H9 (cell line): Measurements from ENCODE around the gene CADM3. TPM values are rescaled to one million over a fixed set of nuclear protein-coding genes. Genes with fewer than 3 reads are reported as not detected.

Source experiments
- DNase-seq: peaks from one replicate; pipeline ENCODE4 v3.0.0-alpha.2; 2017
- H2AFZ ChIP-seq: one replicate; pipeline ENCODE4 v1.6.1; 2013; ENCODE audit warnings: mild to moderate bottlenecking, low read length, control low read depth, moderate library complexity
- H2AK5ac ChIP-seq: 2 replicates; pipeline ENCODE4 v1.6.1; 2013; ENCODE audit warnings: low read length, control low read depth, mixed read lengths; ENCODE audit not compliant: insufficient read length
- H2BK120ac ChIP-seq: one replicate; pipeline ENCODE4 v1.6.1; 2013; ENCODE audit warnings: low read depth, mild to moderate bottlenecking, low read length, control low read depth, inconsistent platforms; ENCODE audit not compliant: poor library complexity, severe bottlenecking
- H2BK12ac ChIP-seq: 2 replicates; pipeline ENCODE4 v1.6.1; 2013; ENCODE audit warnings: low read length, control low read depth, mixed read lengths, low read depth; ENCODE audit not compliant: insufficient read length
- H2BK15ac ChIP-seq: 2 replicates; pipeline ENCODE4 v1.6.1; 2013; ENCODE audit warnings: low read depth, low read length, control low read depth
- H2BK20ac ChIP-seq: one replicate; pipeline ENCODE4 v1.6.1; 2013; ENCODE audit warnings: low read depth, mild to moderate bottlenecking, low read length, control low read depth, inconsistent platforms; ENCODE audit not compliant: poor library complexity, severe bottlenecking
- H2BK5ac ChIP-seq: 2 replicates; pipeline ENCODE4 v1.6.1; 2013; ENCODE audit warnings: low read length, control low read depth, mixed read lengths; ENCODE audit not compliant: insufficient read length
- H3K14ac ChIP-seq: 2 replicates; pipeline ENCODE4 v1.6.1; 2013; ENCODE audit warnings: low read length, control low read depth; ENCODE audit not compliant: insufficient read depth
- H3K18ac ChIP-seq: 2 replicates; pipeline ENCODE4 v1.6.1; 2013; ENCODE audit warnings: low read depth, mild to moderate bottlenecking, mixed read lengths, low read length, control low read depth; ENCODE audit not compliant: insufficient read length
- H3K23ac ChIP-seq: 2 replicates; pipeline ENCODE4 v1.6.1; 2013; ENCODE audit warnings: low read length, control low read depth, mixed read lengths, low read depth; ENCODE audit not compliant: insufficient read length
- H3K23me2 ChIP-seq: 2 replicates; pipeline ENCODE4 v1.6.1; 2013; ENCODE audit warnings: low read depth, mild to moderate bottlenecking, mixed read lengths, low read length, control low read depth; ENCODE audit not compliant: insufficient read length, poor library complexity, severe bottlenecking
- H3K27ac ChIP-seq: 2 replicates; pipeline ENCODE4 v1.5.1; 2013; ENCODE audit warnings: low read length, control low read depth, mixed read lengths, low read depth; ENCODE audit not compliant: insufficient read length
- H3K27me3 ChIP-seq: 2 replicates; pipeline ENCODE4 v1.6.1; 2013; ENCODE audit warnings: low read length, control low read depth, inconsistent platforms; ENCODE audit not compliant: insufficient read depth
- H3K4ac ChIP-seq: 2 replicates; pipeline ENCODE4 v1.6.1; 2013; ENCODE audit warnings: low read depth, mild to moderate bottlenecking, control low read depth, inconsistent platforms, low read length, moderate library complexity
- H3K4me1 ChIP-seq: 2 replicates; pipeline ENCODE4 v1.6.1; 2013; ENCODE audit warnings: low read length, control low read depth, inconsistent platforms; ENCODE audit not compliant: insufficient read depth
- H3K4me2 ChIP-seq: 2 replicates; pipeline ENCODE4 v1.6.1; 2013; ENCODE audit warnings: low read length, control low read depth, mixed read lengths; ENCODE audit not compliant: insufficient read length, insufficient read depth
- H3K56ac ChIP-seq: 2 replicates; pipeline ENCODE4 v1.6.1; 2013; ENCODE audit warnings: low read depth, mild to moderate bottlenecking, mixed read lengths, low read length, control low read depth; ENCODE audit not compliant: insufficient read length
- H3K79me1 ChIP-seq: 2 replicates; pipeline ENCODE4 v1.6.1; 2013; ENCODE audit warnings: low read depth, mild to moderate bottlenecking, moderate library complexity, low read length, control low read depth, inconsistent platforms; ENCODE audit not compliant: insufficient read depth, poor library complexity, severe bottlenecking
- H3K79me2 ChIP-seq: 2 replicates; pipeline ENCODE4 v1.6.1; 2013; ENCODE audit warnings: low read length, control low read depth, inconsistent platforms; ENCODE audit not compliant: insufficient read depth
- H3K9ac ChIP-seq: 2 replicates; pipeline ENCODE4 v1.6.1; 2013; ENCODE audit warnings: low read length, control low read depth, mixed read lengths; ENCODE audit not compliant: insufficient read length; ENCODE audit errors: extremely low read depth
- H3K9me3 ChIP-seq: one replicate; pipeline ENCODE4 v1.6.1; 2013; ENCODE audit warnings: low read depth, low read length, inconsistent platforms; ENCODE audit not compliant: control insufficient read depth
- H3T11ph ChIP-seq: one replicate; pipeline ENCODE4 v1.6.1; 2013; ENCODE audit warnings: mild to moderate bottlenecking, low read length, control low read depth, inconsistent platforms
- H4K20me1 ChIP-seq: one replicate; pipeline ENCODE4 v1.6.1; 2013; ENCODE audit not compliant: control insufficient read depth, insufficient read length, insufficient read depth
- H4K5ac ChIP-seq: 2 replicates; pipeline ENCODE4 v1.6.1; 2013; ENCODE audit warnings: low read depth, mild to moderate bottlenecking, mixed read lengths, low read length, control low read depth; ENCODE audit not compliant: insufficient read length
- H4K8ac ChIP-seq: replicated peaks from 2 replicates; pipeline ENCODE4 v1.6.1; 2013; ENCODE audit warnings: low read length, control low read depth, mixed read lengths, low read depth; ENCODE audit not compliant: insufficient read length
- H4K91ac ChIP-seq: 2 replicates; pipeline ENCODE4 v1.6.1; 2013; ENCODE audit warnings: low read depth, mild to moderate bottlenecking, moderate library complexity, mixed read lengths, low read length, control low read depth; ENCODE audit not compliant: insufficient read length
- H3K27ac Mint-ChIP-seq, 3 experiments: 2 replicates in 2 of 3; 3 replicates in 1 of 3; pipeline ENCODE4 v1.8.0; 2020 to 2021; ENCODE audit warnings: mixed read lengths in 3 of 3, mild to moderate bottlenecking in 1 of 3, moderate library complexity in 1 of 3
- H3K27me3 Mint-ChIP-seq: 2 replicates; pipeline ENCODE4 v1.8.0; 2021; ENCODE audit warnings: low read depth, mild to moderate bottlenecking, moderate library complexity, mixed read lengths
- H3K36me3 Mint-ChIP-seq, 3 experiments: 2 replicates in 2 of 3; 3 replicates in 1 of 3; pipeline ENCODE4 v1.8.0; 2020 to 2021; ENCODE audit warnings: low read depth in 3 of 3, mixed read lengths in 3 of 3; ENCODE audit not compliant: insufficient read depth in 1 of 3
- H3K4me1 Mint-ChIP-seq, 2 experiments: 2 replicates each; pipeline ENCODE4 v1.8.0; 2020; ENCODE audit warnings: mixed read lengths in 2 of 2
- H3K4me3 Mint-ChIP-seq, 2 experiments: 2 replicates in 1 of 2; 3 replicates in 1 of 2; pipeline ENCODE4 v1.8.0; 2020 to 2021; ENCODE audit warnings: mild to moderate bottlenecking in 2 of 2, mixed read lengths in 2 of 2, moderate library complexity in 1 of 2
- H3K9me3 Mint-ChIP-seq, 2 experiments: 2 replicates in 1 of 2; 3 replicates in 1 of 2; pipeline ENCODE4 v1.8.0; 2020; ENCODE audit warnings: mild to moderate bottlenecking in 2 of 2, mixed read lengths in 2 of 2, moderate library complexity in 1 of 2
- WGBS: extraction: QIAGEN DNeasy Blood & Tissue Kit; methylation state at CpG from one replicate; pipeline ENCODE4 v1.1.7; 2013; ENCODE audit warnings: missing lambda C conversion rate, low lambda C conversion rate, mixed read lengths; ENCODE audit not compliant: insufficient read length; ENCODE audit errors: extremely low coverage; 5-methylcytosine and 5-hydroxymethylcytosine counted together
- long read RNA-seq: library from polyadenylated mRNA; unstranded; transcript quantifications from one replicate; pipeline ENCODE4 v2.0.0, GENCODE V29; 2020
- total RNA-seq: library from RNA; stranded (reverse); gene quantifications from 2 replicates; pipeline ENCODE4 v1.2.1, GENCODE V29; 2021
- TF ChIP-seq, protein P1 (sequence below): fragments of 200-600 bp; sonication (generic); conservative IDR thresholded peaks from 3 replicates; pipeline ENCODE4 v1.8.0; 2021; ENCODE audit warnings: antibody characterized with exemption, mild to moderate bottlenecking

Gene CADM3
- total RNA-seq: 5.6 and 5.7 TPM in 2 replicates
- long read RNA-seq, transcript CADM3-202 (9 exons, 3,745 nt): major isoform, 14 of 17 reads
- long read RNA-seq, partial matches to known transcripts: 0 of 17 reads
- long read RNA-seq, other reads (novel, unspliced or antisense): 3 of 17 reads

DNA sequence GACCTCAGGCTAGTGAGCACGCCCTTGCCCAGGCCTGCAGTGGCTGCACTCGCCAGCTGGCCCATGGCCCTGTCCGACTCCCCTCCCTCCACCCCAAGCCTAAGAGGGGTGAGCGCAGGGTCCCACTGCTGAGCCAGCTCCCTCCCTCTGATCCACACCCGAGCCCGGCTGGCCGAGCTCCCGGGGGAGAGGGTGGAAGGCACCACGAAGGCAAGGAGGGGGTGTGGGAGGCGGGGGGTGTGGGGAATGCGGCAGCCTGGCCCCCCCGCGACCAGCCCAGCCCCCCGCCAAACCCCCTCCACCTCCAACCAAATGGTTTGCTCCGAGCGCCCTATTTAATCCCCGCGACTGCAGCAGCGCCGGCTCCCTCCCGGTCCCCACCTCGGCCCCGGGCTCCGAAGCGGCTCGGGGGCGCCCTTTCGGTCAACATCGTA, at the start of gene CADM3:
Gene CADM3 (plus strand): TSS at position 362 of the 434 bp plus-strand sequence. CDS start 151 bp downstream, outside the sequence.
- Histone ChIP-seq H3K18ac (no peak within 1 kb of the TSS), H3T11ph (no peak within 1 kb of the TSS), H3K79me1 (no peaks in the 10 kb centered on the region), H3K23ac (no peak within 1 kb of the TSS), H3K56ac (no peak within 1 kb of the TSS), H3K4me2 (peak within 1 kb of the TSS; percentile 95), H3K4me1 (no peaks in the 10 kb centered on the region), H2BK12ac (no peak within 1 kb of the TSS), H2BK15ac (no peak within 1 kb of the TSS), H3K14ac (0 out of 2 replicates have a peak within 1 kb of the TSS, but pooled peaks have one; percentile 8), H3K79me2 (no peaks in the 10 kb centered on the region), H3K4ac (no peak within 1 kb of the TSS), H2AFZ (no peak within 1 kb of the TSS), H3K9me3 (no peaks in the 10 kb centered on the region), H4K8ac (no peak within 1 kb of the TSS), H4K91ac (no peak within 1 kb of the TSS), H3K23me2 (peaks cover 9% of the 10 kb centered on the region), H3K27ac (no peak within 1 kb of the TSS), H4K20me1 (no peaks in the 10 kb centered on the region), H2AK5ac (no peak within 1 kb of the TSS), H3K9ac (peak within 1 kb of the TSS; percentile 40), H4K5ac (no peak within 1 kb of the TSS), H2BK120ac (no peak within 1 kb of the TSS), H3K27me3 (no peaks in the 10 kb centered on the region), H2BK20ac (no peak within 1 kb of the TSS), H2BK5ac (no peak within 1 kb of the TSS)
- peak; percentile 59 for DNase-seq
- peak within 1 kb of the TSS; percentile 72 to 97 for H3K4me3 Mint-ChIP-seq
- peak within 1 kb of the TSS in 1 of 3 experiments; percentile 17; a peak in 2 of 7 replicates for H3K27ac Mint-ChIP-seq
- peaks cover 48% of the 10 kb centered on the region for H3K27me3 Mint-ChIP-seq
- H3K9me3 Mint-ChIP-seq: no peaks in the 10 kb centered on the region
- H3K4me1 Mint-ChIP-seq: peaks cover 10 to 18% of the 10 kb centered on the region in 2 experiments
- TF ChIP-seq, protein P1, sequence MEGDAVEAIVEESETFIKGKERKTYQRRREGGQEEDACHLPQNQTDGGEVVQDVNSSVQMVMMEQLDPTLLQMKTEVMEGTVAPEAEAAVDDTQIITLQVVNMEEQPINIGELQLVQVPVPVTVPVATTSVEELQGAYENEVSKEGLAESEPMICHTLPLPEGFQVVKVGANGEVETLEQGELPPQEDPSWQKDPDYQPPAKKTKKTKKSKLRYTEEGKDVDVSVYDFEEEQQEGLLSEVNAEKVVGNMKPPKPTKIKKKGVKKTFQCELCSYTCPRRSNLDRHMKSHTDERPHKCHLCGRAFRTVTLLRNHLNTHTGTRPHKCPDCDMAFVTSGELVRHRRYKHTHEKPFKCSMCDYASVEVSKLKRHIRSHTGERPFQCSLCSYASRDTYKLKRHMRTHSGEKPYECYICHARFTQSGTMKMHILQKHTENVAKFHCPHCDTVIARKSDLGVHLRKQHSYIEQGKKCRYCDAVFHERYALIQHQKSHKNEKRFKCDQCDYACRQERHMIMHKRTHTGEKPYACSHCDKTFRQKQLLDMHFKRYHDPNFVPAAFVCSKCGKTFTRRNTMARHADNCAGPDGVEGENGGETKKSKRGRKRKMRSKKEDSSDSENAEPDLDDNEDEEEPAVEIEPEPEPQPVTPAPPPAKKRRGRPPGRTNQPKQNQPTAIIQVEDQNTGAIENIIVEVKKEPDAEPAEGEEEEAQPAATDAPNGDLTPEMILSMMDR: no peak
- H3K36me3 Mint-ChIP-seq: no peaks in the 10 kb centered on the region
- no CpG with 5 or more reads among the region's 29 CpGs for WGBS
